ENCODE measurements around the gene PXK.
"Not testable (repeated sequence)": the region's sequence is repeated elsewhere in the genome, so short reads cannot be mapped to it uniquely, and the experiment has no call there.

The PXK gene

GRCh38 chr3:58323529-58324390 is 8.9 kb upstream of the PXK start:
- no peak for DNase-seq (ENCODE audit: low spot score)

GRCh38 chr3:58324391-58325390 is 8.0 kb upstream of the PXK start:
- DNase-seq (ENCODE audit: low spot score), result no peak

GRCh38 chr3:58325525-58325992 is 7.1 kb upstream of the PXK start:
- no peak for DNase-seq (ENCODE audit: low spot score)

DNA sequence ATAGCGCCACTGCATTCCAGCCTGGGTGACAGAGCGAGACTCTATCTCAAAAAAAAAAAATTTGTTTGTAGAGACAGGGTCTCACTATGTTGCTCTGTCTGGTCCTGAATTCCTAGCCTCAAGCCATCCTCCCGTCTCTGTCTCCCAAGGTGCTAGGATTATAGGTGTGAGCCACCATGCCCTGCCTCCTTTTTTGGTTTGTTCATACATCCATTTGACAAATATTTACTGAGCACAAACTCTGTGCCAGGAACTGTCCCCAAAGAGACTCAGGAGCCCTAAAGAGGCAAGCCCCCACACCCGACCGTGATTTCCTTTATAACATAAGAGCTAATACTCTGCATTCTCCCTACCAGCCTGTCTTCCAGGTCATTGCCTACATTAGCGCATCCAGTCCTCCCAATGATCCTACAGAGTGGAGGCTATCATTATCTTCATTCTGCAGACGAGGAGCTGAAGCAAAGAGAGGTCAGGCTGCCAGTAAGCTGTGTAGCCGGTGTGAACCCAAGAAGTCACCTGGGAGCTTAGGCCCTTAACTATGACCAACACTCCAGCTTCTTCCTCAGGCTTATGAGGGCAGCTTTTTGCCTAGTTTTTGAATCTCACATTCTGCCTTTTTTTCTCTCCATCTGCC is 6.3 kb upstream of the PXK start:
- DNase-seq (ENCODE audit: low spot score), result no peak

DNA sequence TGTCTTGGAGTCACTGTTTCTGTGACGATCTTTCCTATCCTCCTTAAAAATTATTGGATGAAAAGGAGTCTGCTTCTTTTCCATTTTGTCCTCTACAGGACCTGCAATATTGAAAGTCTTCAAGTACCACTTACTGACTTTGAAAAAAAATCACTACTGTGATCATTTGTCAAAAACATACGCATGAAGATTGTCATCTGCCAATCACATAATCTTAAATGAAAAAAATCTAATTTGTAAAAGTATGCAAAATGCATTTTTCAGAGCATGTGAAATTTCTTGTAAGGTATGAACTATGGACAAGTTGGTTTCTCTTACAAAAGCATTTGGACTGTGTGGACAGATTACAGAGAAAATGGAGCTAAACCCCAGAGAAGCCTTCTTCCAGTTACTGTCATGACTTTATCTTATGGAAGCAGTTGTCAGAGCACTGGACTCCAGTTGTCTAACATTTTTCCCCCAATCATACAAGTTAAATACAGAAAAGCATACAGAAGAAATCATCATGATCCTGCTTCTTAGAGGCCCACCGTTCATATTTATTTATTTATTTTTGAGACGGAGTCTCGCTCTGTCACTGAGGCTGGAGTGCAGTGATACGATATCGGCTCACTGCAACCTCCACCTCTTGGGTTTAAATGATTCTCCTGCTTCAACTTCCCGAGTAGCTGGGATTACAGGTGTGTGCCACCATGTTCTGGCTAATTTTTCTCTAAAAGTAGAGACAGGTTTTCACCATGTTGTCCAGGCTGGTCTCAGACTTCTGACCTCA is 3.4 kb upstream of the PXK start:
- no peak for DNase-seq (ENCODE audit: low spot score)

DNA sequence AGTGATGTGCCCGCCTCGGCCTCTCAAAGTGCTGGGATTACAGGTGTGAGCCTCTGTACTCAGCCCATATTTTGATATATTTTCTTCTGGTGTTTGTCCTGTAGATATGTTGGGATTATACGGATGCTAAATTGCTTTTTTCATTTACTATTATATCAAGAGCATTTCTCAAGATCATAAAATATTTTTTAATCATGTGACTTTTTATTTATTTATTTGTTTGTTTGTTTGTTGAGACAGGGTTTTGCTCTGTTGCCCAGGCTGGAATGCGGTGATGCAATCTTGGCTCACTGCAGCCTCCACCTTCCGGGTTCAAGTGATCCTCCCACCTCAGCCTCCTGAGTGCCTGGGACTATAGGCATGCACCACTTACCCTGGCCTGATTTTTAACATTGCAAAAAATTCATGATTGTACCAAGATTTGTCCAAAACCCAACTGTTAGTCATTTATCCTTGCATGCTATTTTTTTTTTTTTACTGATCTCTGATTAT is 2.7 kb upstream of the PXK start:
- no peak for DNase-seq (ENCODE audit: low spot score)

- no peak for DNase-seq (ENCODE audit: low spot score)
Observed at GRCh38 chr3:58331593-58332152, 1.0 kb upstream of the PXK start.

DNA sequence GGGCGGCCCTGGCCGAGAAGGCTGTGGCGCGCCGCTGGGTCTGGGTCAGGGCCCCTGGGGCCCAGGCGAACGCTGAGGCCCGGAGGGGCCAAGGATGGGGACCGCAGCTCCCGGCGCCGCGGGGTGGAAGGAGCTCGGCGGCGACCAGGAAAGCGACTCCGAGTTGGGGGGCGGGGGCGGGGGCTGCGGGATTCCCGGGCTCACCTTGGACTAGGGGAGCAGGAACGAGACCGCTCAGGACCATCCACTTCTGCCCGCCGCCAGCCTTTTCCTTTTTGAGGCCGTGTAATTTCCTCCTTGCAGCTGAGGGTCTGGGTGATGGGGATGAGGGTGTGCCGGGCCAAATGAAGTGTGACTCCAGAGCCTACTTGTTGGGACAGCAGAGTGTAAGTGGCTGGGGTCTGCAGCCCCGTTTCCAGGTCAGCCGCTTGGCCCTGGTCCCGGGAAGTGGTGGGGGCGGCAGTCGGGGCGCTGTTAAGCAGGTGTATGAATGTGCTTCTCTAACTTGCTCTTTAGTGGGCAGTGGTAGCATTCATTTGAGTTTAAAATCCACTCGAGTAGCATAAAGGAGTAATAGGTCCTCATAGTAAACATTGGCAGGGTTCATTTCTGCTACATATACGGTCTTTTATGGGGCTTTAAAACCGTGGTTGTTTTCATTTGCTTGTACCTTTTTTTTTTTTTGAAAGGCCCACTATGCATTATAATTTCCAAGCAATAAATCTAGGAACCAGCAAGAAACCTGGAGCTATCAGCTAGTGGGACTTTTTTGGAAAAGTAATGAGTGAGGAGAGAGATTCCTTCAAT is 717 bp downstream of the PXK start:
- DNase-seq (ENCODE audit: low spot score), result peak; percentile 45

- peak; percentile 89 for DNase-seq (ENCODE audit: low spot score)
Observed at GRCh38 chr3:58334013-58334321, 1.3 kb downstream of the PXK start.

GRCh38 chr3:58334506-58334884 is 1.8 kb downstream of the PXK start:
- DNase-seq (ENCODE audit: low spot score), result no peak

DNA sequence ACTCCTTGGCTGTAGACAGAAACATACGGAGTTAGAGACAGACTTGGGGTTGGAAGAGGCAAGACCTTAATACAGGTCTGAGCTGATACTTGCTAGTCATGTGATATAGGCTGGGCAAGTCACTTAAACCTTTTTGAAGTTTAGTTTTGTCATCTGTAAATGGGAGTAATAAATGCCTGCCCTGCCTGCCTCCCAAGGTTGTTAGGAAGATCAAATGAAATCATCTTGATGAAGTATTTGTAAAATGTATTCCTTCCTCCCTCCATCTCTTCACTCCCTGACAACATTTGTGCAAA is 2.9 kb downstream of the PXK start:
- no peak for DNase-seq (ENCODE audit: low spot score)

- DNase-seq (ENCODE audit: low spot score), result no peak
Observed at GRCh38 chr3:58336135-58336882, 3.6 kb downstream of the PXK start.

DNA sequence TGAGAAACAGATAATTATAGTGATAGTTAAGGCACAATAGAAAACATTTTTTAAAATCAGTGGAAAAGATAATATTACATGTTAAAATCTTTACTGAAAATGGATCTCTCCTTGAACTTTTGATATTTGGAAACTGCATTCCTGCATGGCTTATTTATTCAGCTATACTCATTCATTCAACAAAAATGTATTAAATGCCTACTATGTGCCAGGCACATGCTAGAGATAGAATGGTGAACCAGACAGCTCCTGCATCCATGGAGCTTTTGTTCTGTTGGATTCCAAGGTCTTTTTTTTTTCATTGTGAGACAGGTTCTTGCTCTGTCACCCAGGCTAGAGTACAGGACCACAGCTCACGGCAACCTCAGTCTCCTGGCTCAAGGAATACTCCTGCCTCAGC is 4.5 kb downstream of the PXK start:
- DNase-seq (ENCODE audit: low spot score), result no peak

DNA sequence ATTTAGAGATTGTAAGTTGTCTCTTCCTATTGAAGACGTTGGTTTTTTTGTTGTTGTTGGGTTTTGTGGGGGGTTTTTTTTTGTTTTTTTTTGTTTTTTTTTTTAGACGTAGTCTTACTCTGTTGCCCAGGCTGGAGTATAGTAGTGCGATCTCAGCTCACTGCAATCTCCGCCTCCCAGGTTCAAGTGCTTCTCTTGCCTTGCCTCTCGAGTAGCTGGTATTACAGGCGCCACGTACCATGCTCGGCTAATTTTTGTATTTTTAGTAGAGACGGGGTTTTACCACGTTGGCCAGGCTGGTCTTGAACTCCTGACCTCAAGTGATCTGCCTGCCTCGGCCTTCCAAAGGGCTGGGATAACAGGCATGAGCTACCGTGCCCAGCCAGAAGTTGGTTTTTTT is 6.5 kb downstream of the PXK start:
- not testable (repeated sequence) for DNase-seq (ENCODE audit: low spot score)

GRCh38 chr3:58340594-58341244 is 8.0 kb downstream of the PXK start:
- no peak for DNase-seq (ENCODE audit: low spot score)

DNA sequence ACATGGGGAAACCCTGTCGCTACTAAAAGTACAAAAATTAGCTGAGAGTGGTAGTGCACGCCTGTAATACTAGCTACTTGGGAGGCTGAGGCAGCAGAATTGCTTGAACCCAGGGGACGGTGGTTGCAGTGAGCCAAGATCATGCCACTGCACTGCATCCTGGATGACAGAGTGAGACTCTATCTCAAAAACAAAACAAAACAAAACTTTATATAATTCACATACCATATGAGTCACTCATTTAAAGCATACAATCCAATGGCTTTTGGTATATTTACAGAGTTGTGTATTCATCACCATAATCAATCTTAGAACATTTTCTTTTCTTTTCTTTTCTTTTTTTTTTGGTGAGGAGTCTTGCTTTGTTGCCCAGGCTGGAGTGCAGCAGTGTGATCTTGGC is 8.7 kb downstream of the PXK start:
- DNase-seq (ENCODE audit: low spot score), result no peak

DNA sequence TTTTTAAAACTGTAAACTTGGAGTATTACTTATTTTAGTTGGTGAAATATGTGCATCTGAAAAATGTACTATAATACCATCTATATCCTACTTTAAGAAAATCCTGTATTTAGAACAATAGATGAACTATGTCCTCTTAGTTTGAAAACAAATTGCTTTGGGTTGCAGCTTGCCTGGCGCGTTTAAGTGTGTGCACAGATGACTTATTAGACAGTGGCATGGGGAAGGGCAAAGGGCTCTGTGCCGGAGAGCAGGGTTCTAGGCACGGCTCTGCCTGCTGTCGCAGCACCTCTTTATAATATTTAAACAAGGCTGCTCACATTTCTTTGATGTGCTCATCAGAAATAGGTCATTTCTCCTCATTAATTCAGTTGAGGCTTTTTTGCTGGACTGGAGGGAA is 10.0 kb downstream of the PXK start:
- no peak for DNase-seq (ENCODE audit: low spot score)

DNA sequence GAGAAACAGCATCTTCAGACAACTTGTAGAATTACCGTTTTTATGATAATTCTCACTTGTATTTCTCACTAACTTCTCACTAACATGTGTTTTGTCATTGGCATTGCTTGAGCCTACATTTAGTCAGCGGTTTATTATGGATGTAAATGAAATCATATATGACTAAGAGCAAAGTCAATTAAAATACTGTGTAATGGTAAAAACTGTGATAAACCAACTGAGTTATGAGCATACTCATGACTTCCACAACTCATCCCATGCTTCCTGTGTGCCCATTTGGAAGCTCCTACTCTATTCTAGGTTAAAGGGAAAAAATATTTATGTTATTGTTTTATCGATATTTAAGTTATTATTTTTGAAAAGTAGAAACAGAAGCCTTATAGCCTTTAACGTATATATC is 12.8 kb downstream of the PXK start:
- DNase-seq (ENCODE audit: low spot score), result no peak

DNA sequence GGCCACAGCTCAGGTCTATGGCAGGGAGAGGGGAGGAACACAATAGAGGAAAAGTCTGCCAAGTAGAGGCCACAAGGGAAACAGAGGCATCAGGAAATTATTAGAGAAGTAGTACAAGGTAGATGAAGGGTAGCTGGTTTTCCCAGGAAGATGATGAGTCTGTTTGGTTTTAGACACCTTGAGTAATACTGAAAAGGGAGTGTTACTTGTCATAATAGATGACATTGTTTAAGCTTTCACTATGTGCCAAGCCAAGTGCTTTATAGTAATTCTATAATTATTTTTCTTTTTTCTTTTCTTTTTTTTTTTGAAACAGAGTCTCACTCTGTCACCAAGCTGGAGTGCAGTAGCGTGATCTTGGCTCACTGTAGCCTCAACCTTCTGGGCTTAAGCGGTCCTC is 13.7 kb downstream of the PXK start:
- DNase-seq (ENCODE audit: low spot score), result no peak
